HG02943 (cell line): Measurements from ENCODE around the gene SAMD8.

Source experiments
- ATAC-seq: cut with Tn5 transposase; IDR thresholded peaks from one replicate; pipeline ENCODE4 v1.9.1; 2021; ENCODE audit warnings: mild to moderate bottlenecking, low read depth, moderate library complexity; ENCODE audit not compliant: unreplicated experiment

The SAMD8 gene

GRCh38 chr10:75111365-75111906 lies at the start of gene SAMD8:
Gene SAMD8, plus strand, starts transcription at chr10:75111656. Its CDS starts 38,873 bp downstream, at chr10:75150529.
- ATAC-seq, result no peak

- no peak for ATAC-seq
These were observed 49.5 kb upstream of the SAMD8 start for GRCh38 chr10:75061709-75062505.

- no peak for ATAC-seq
These were observed 48.8 kb upstream of the SAMD8 start for GRCh38 chr10:75062506-75063299.

GRCh38 chr10:75063461-75064230 lies 47.8 kb upstream of the SAMD8 start:
- ATAC-seq, result no peak

- ATAC-seq, result no peak
These were observed 46.4 kb upstream of the SAMD8 start for GRCh38 chr10:75065076-75065475.

GRCh38 chr10:75066271-75066670 lies 45.2 kb upstream of the SAMD8 start:
- no peak for ATAC-seq

GRCh38 chr10:75067272-75067671 lies 44.2 kb upstream of the SAMD8 start:
- ATAC-seq, result no peak

GRCh38 chr10:75068523-75068922 lies 42.9 kb upstream of the SAMD8 start:
- ATAC-seq, result no peak

GRCh38 chr10:75070476-75070875 lies 41.0 kb upstream of the SAMD8 start:
- no peak for ATAC-seq

GRCh38 chr10:75070961-75071428 lies 40.5 kb upstream of the SAMD8 start:
- no peak for ATAC-seq

- no peak for ATAC-seq
These were observed 39.7 kb upstream of the SAMD8 start for GRCh38 chr10:75071756-75072155.

GRCh38 chr10:75072727-75073126 lies 38.7 kb upstream of the SAMD8 start:
- ATAC-seq, result no peak

GRCh38 chr10:75073442-75073841 lies 38.0 kb upstream of the SAMD8 start:
- ATAC-seq, result no peak

- ATAC-seq, result no peak
These were observed 36.6 kb upstream of the SAMD8 start for GRCh38 chr10:75074711-75075445.

- no peak for ATAC-seq
These were observed 35.1 kb upstream of the SAMD8 start for GRCh38 chr10:75076348-75076747.

GRCh38 chr10:75079436-75080083 lies 31.9 kb upstream of the SAMD8 start:
- ATAC-seq, result no peak

- no peak for ATAC-seq
These were observed 30.9 kb upstream of the SAMD8 start for GRCh38 chr10:75080554-75080953.

- no peak for ATAC-seq
These were observed 30.1 kb upstream of the SAMD8 start for GRCh38 chr10:75081379-75081778.
